ENCODE data around the gene EVI5.
A peak's percentile ranks its signal among the peaks of the same experiment; 100 is the strongest.

- peak in 1 of 3 donors; percentile 35 for TF ChIP-seq POLR2AphosphoS5 (IDR thresholded peaks at IDR 0.05)
- TF ChIP-seq CTCF (IDR thresholded peaks at IDR 0.05), result no peak
- TF ChIP-seq POLR2A (IDR thresholded peaks at IDR 0.05), result no peak
These were observed 7.5 kb upstream of the EVI5 start for GRCh38 chr1:92792340-92792782.
